ENCODE results near the gene GRIK2.

DNA sequence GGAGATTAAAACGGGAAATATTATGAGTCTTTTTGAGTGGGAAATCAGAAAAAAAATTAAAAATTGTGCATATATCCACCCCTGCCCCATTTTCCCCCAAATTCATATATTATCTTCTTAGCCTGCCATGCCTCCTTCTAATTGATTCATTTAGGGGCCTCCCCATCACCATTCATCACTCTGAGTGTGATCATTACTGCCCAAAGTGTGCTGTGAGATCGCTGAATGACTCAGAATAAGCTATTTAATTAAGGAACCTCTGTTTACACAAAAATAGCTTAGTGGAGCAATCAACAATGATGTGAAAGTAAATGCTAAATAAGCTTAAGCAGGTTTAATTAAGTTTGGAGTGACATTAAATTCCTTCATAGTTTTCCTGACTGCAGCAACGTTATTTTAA, 645.5 kb downstream of the GRIK2 start:
- TF ChIP-seq, protein P1, sequence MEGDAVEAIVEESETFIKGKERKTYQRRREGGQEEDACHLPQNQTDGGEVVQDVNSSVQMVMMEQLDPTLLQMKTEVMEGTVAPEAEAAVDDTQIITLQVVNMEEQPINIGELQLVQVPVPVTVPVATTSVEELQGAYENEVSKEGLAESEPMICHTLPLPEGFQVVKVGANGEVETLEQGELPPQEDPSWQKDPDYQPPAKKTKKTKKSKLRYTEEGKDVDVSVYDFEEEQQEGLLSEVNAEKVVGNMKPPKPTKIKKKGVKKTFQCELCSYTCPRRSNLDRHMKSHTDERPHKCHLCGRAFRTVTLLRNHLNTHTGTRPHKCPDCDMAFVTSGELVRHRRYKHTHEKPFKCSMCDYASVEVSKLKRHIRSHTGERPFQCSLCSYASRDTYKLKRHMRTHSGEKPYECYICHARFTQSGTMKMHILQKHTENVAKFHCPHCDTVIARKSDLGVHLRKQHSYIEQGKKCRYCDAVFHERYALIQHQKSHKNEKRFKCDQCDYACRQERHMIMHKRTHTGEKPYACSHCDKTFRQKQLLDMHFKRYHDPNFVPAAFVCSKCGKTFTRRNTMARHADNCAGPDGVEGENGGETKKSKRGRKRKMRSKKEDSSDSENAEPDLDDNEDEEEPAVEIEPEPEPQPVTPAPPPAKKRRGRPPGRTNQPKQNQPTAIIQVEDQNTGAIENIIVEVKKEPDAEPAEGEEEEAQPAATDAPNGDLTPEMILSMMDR (IDR thresholded peaks at IDR 0.05), result no peak
- TF ChIP-seq POLR2A (IDR thresholded peaks at IDR 0.05), result no peak

All from thyroid gland (tissue), 4 donors.